Measurements from ENCODE around the gene OMP.
"Not testable (repeated sequence)": the region's sequence is repeated elsewhere in the genome, so short reads cannot be mapped to it uniquely, and the experiment has no call there.

Gene OMP

GRCh38 chr11:77096591-77097019 is 6.0 kb upstream of the OMP start:
- H3K4me3 ChIP-seq (ENCODE audit: low read depth in 1 of 2, low read length in 2 of 2): no peak overlapping the region
- peaks cover 0 to 8% of the 10 kb centered on the region in 2 donors for H3K4me1 ChIP-seq (ENCODE audit: control insufficient read depth in 1 of 2, insufficient read depth in 2 of 2, low read length in 2 of 2)
- peaks cover 0 to 3% of the 10 kb centered on the region in 2 donors for H3K36me3 ChIP-seq (ENCODE audit: control insufficient read depth in 1 of 2, insufficient read depth in 2 of 2, low read length in 2 of 2)
- H3K9me3 ChIP-seq (ENCODE audit: control insufficient read depth in 1 of 2, low read length in 2 of 2): no peaks in the 10 kb centered on the region
- H3K27me3 ChIP-seq (ENCODE audit: low read depth, low read length): no peaks in the 10 kb centered on the region
- peak overlapping the region; percentile 31 for H3K27ac ChIP-seq (ENCODE audit: low read length)

- H3K36me3 ChIP-seq (ENCODE audit: control insufficient read depth in 1 of 2, insufficient read depth in 2 of 2, low read length in 2 of 2); H3K4me3 ChIP-seq (ENCODE audit: low read depth in 1 of 2, low read length in 2 of 2); H3K27ac ChIP-seq (ENCODE audit: low read length); H3K4me1 ChIP-seq (ENCODE audit: control insufficient read depth in 1 of 2, insufficient read depth in 2 of 2, low read length in 2 of 2); H3K9me3 ChIP-seq (ENCODE audit: control insufficient read depth in 1 of 2, low read length in 2 of 2); H3K27me3 ChIP-seq (ENCODE audit: low read depth, low read length): not testable (repeated sequence)
Measured at GRCh38 chr11:77097180-77097579, 5.5 kb upstream of the OMP start.

DNA sequence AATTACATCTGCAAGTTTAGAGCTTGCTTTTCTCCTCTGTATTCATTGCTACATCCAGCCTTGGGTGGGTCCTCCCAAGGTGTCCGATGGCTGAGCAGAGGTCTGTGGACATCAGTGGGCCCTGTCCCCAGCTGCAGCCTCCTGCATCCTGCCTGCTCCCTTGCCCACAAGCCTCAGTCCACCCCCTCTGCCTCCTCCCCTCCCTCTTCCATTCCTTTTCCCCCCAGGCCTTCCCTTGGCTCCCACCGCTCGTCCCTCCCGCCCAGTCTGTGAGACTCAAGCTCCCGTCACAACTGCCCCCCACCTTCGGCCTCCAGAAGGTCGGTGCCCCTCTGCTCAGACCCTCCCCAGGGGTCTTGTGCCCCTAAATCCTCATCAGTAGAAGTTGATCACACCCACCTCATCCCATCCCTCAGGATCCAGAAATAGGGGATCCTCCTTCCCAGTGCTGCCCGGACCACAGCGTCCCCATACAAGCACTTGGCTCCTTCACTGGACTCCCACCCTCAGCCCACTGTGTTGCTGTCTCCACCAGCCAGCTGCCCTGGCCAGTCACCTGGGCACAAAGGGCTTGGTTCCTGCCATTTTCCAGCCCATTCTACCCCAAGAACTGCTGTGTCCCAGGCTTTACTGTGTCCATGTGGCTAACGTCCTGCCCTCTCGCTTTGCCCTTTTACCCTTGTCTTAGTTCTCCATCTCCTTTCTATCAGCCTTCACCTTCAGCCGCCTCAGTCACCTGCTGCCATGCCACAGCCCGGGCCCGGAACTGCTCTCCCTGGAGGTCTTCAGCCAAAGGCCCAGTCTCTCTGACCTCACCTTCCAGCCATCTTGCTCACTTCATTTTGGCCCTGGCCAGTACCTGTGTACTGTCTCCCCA is 2.2 kb upstream of the OMP start:
- H3K27me3 ChIP-seq (ENCODE audit: low read depth, low read length): no peaks in the 10 kb centered on the region
- no peaks in the 10 kb centered on the region for H3K9me3 ChIP-seq (ENCODE audit: control insufficient read depth in 1 of 2, low read length in 2 of 2)
- no peak overlapping the region for H3K4me3 ChIP-seq (ENCODE audit: low read depth in 1 of 2, low read length in 2 of 2)
- no peaks in the 10 kb centered on the region for H3K4me1 ChIP-seq (ENCODE audit: control insufficient read depth in 1 of 2, insufficient read depth in 2 of 2, low read length in 2 of 2)
- no peak overlapping the region for H3K27ac ChIP-seq (ENCODE audit: low read length)
- peaks cover 6 to 13% of the 10 kb centered on the region in 2 donors for H3K36me3 ChIP-seq (ENCODE audit: control insufficient read depth in 1 of 2, insufficient read depth in 2 of 2, low read length in 2 of 2)

- H3K27me3 ChIP-seq (ENCODE audit: low read depth, low read length): no peaks in the 10 kb centered on the region
- peaks cover 6 to 13% of the 10 kb centered on the region in 2 donors for H3K36me3 ChIP-seq (ENCODE audit: control insufficient read depth in 1 of 2, insufficient read depth in 2 of 2, low read length in 2 of 2)
- H3K4me3 ChIP-seq (ENCODE audit: low read depth in 1 of 2, low read length in 2 of 2): no peak overlapping the region
- no peaks in the 10 kb centered on the region for H3K9me3 ChIP-seq (ENCODE audit: control insufficient read depth in 1 of 2, low read length in 2 of 2)
- no peak overlapping the region for H3K27ac ChIP-seq (ENCODE audit: low read length)
- no peaks in the 10 kb centered on the region for H3K4me1 ChIP-seq (ENCODE audit: control insufficient read depth in 1 of 2, insufficient read depth in 2 of 2, low read length in 2 of 2)
Measured at GRCh38 chr11:77101043-77101537, 1.6 kb upstream of the OMP start.

DNA sequence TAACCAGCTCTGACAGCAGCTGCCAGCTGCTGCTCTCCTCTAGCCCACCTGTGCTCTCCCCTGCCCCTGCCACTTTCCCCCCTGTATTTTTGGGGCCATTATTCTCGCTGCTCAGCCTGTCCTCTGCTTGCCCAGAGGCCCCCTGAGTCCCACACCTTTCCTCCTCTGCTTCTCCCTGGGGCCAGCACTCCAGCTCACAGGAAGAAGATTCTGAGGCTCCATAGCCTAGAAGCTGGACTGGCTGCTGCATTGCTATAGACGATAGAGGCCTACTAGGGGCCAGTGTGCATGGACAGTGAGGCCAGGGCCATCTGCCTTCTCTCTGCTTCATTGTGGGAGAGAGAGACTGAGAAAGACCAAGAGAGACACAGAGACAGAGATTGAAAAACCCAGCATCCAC is 679 bp downstream of the OMP start:
- H3K36me3 ChIP-seq (ENCODE audit: control insufficient read depth in 1 of 2, insufficient read depth in 2 of 2, low read length in 2 of 2): peaks cover 6 to 13% of the 10 kb centered on the region in 2 donors
- H3K9me3 ChIP-seq (ENCODE audit: control insufficient read depth in 1 of 2, low read length in 2 of 2): no peaks in the 10 kb centered on the region
- peaks cover 10 to 11% of the 10 kb centered on the region in 2 donors for H3K4me1 ChIP-seq (ENCODE audit: control insufficient read depth in 1 of 2, insufficient read depth in 2 of 2, low read length in 2 of 2)
- H3K4me3 ChIP-seq (ENCODE audit: low read depth in 1 of 2, low read length in 2 of 2): no peak overlapping the region
- no peaks in the 10 kb centered on the region for H3K27me3 ChIP-seq (ENCODE audit: low read depth, low read length)
- no peak overlapping the region for H3K27ac ChIP-seq (ENCODE audit: low read length)

GRCh38 chr11:77104727-77105126 is 2.1 kb downstream of the OMP start:
- H3K27ac ChIP-seq (ENCODE audit: low read length): no peak overlapping the region
- no peaks in the 10 kb centered on the region for H3K9me3 ChIP-seq (ENCODE audit: control insufficient read depth in 1 of 2, low read length in 2 of 2)

GRCh38 chr11:77106321-77106720 is 3.7 kb downstream of the OMP start:
- H3K27ac ChIP-seq (ENCODE audit: low read length): no peak overlapping the region
- no peaks in the 10 kb centered on the region for H3K9me3 ChIP-seq (ENCODE audit: control insufficient read depth in 1 of 2, low read length in 2 of 2)
- peaks cover 6 to 13% of the 10 kb centered on the region in 2 donors for H3K36me3 ChIP-seq (ENCODE audit: control insufficient read depth in 1 of 2, insufficient read depth in 2 of 2, low read length in 2 of 2)
- no peaks in the 10 kb centered on the region for H3K27me3 ChIP-seq (ENCODE audit: low read depth, low read length)
- H3K4me1 ChIP-seq (ENCODE audit: control insufficient read depth in 1 of 2, insufficient read depth in 2 of 2, low read length in 2 of 2): peaks cover 10 to 13% of the 10 kb centered on the region in 2 donors
- H3K4me3 ChIP-seq (ENCODE audit: low read depth in 1 of 2, low read length in 2 of 2): no peak overlapping the region

More at GRCh38 chr11:77104727-77105126, 2.1 kb downstream of the OMP start:
- Histone ChIP-seq H3K27me3 (ENCODE audit: low read depth, low read length) (no peaks in the 10 kb centered on the region), H3K4me3 (ENCODE audit: low read depth in 1 of 2, low read length in 2 of 2) (no peak overlapping the region), H3K4me1 (ENCODE audit: control insufficient read depth in 1 of 2, insufficient read depth in 2 of 2, low read length in 2 of 2) (peaks cover 10 to 13% of the 10 kb centered on the region in 2 donors), H3K36me3 (ENCODE audit: control insufficient read depth in 1 of 2, insufficient read depth in 2 of 2, low read length in 2 of 2) (peaks cover 6 to 13% of the 10 kb centered on the region in 2 donors)

- no peaks in the 10 kb centered on the region for H3K27me3 ChIP-seq (ENCODE audit: low read depth, low read length)
- no peaks in the 10 kb centered on the region for H3K9me3 ChIP-seq (ENCODE audit: control insufficient read depth in 1 of 2, low read length in 2 of 2)
- peaks cover 6 to 13% of the 10 kb centered on the region in 2 donors for H3K36me3 ChIP-seq (ENCODE audit: control insufficient read depth in 1 of 2, insufficient read depth in 2 of 2, low read length in 2 of 2)
- H3K4me3 ChIP-seq (ENCODE audit: low read depth in 1 of 2, low read length in 2 of 2): no peak overlapping the region
- no peak overlapping the region for H3K27ac ChIP-seq (ENCODE audit: low read length)
- peaks cover 10 to 13% of the 10 kb centered on the region in 2 donors for H3K4me1 ChIP-seq (ENCODE audit: control insufficient read depth in 1 of 2, insufficient read depth in 2 of 2, low read length in 2 of 2)
Measured at GRCh38 chr11:77106759-77107158, 4.1 kb downstream of the OMP start.

DNA sequence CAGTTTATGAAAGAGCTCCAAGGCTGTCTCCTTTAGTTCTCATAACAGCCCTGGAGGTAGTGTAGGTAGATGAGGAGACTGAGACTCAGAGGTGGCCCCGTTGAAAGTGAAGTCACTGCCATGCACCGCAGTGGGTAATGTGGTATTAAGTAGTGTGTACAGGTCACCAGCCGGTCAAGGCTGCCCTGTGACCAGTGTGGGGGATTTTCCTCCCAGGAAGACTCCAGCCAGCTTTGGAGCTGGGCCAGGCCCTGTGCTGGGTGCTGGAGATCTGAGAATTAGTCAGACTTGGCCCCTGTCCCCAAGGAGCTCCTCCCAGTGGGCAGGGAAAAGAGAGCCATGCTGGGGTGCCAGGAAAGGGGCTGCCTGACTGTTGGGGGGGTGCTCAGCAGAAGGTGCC is 5.3 kb downstream of the OMP start:
- no peak overlapping the region for H3K4me3 ChIP-seq (ENCODE audit: low read depth in 1 of 2, low read length in 2 of 2)
- H3K4me1 ChIP-seq (ENCODE audit: control insufficient read depth in 1 of 2, insufficient read depth in 2 of 2, low read length in 2 of 2): peaks cover 10 to 13% of the 10 kb centered on the region in 2 donors
- peak overlapping the region; percentile 23 for H3K27ac ChIP-seq (ENCODE audit: low read length)
- H3K36me3 ChIP-seq (ENCODE audit: control insufficient read depth in 1 of 2, insufficient read depth in 2 of 2, low read length in 2 of 2): peaks cover 6 to 8% of the 10 kb centered on the region in 2 donors
- no peaks in the 10 kb centered on the region for H3K9me3 ChIP-seq (ENCODE audit: control insufficient read depth in 1 of 2, low read length in 2 of 2)
- H3K27me3 ChIP-seq (ENCODE audit: low read depth, low read length): no peaks in the 10 kb centered on the region

DNA sequence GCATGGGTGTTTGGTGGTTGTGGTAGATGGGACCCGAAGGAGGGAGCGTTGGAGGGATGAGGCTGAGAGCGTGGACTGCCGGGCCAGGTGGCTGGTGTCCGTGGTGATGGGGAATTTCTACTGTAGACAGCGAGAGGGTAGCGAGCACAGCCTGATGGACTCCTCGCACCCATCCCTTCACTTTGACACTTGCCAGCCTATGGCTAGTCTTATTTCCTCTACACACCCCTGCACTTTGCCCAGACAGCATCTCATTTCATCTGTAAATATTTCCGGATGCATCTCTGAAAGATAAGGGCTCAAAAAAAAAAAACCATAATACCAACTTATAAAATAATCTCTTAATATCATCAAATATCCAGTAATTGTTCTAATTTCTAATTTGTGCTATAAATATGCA is 5.8 kb downstream of the OMP start:
- Histone ChIP-seq H3K27ac (ENCODE audit: low read length) (no peak overlapping the region), H3K4me3 (ENCODE audit: low read depth in 1 of 2, low read length in 2 of 2) (no peak overlapping the region), H3K27me3 (ENCODE audit: low read depth, low read length) (no peaks in the 10 kb centered on the region), H3K9me3 (ENCODE audit: control insufficient read depth in 1 of 2, low read length in 2 of 2) (no peaks in the 10 kb centered on the region), H3K4me1 (ENCODE audit: control insufficient read depth in 1 of 2, insufficient read depth in 2 of 2, low read length in 2 of 2) (peaks cover 10 to 13% of the 10 kb centered on the region in 2 donors), H3K36me3 (ENCODE audit: control insufficient read depth in 1 of 2, insufficient read depth in 2 of 2, low read length in 2 of 2) (peaks cover 3 to 6% of the 10 kb centered on the region in 2 donors)

- Histone ChIP-seq H3K36me3 (ENCODE audit: control insufficient read depth in 1 of 2, insufficient read depth in 2 of 2, low read length in 2 of 2) (peaks cover 0 to 3% of the 10 kb centered on the region in 2 donors), H3K27me3 (ENCODE audit: low read depth, low read length) (no peaks in the 10 kb centered on the region), H3K4me3 (ENCODE audit: low read depth in 1 of 2, low read length in 2 of 2) (no peak overlapping the region), H3K4me1 (ENCODE audit: control insufficient read depth in 1 of 2, insufficient read depth in 2 of 2, low read length in 2 of 2) (peaks cover 10 to 13% of the 10 kb centered on the region in 2 donors), H3K27ac (ENCODE audit: low read length) (no peak overlapping the region), H3K9me3 (ENCODE audit: control insufficient read depth in 1 of 2, low read length in 2 of 2) (no peaks in the 10 kb centered on the region)
Measured at GRCh38 chr11:77109236-77110019, 6.8 kb downstream of the OMP start.
